Osteocyte (in vitro differentiated cells): ENCODE results near the gene ZNF385A. TPM values are rescaled to one million over a fixed set of nuclear protein-coding genes. Genes with fewer than 3 reads are reported as not detected.
"Not testable (repeated sequence)": the region's sequence is repeated elsewhere in the genome, so short reads cannot be mapped to it uniquely, and the experiment has no call there.

Experiments
- DNase-seq: peaks from one replicate; pipeline ENCODE4 v3.0.0; 2021; ENCODE audit warnings: mixed read lengths; ENCODE audit not compliant: unreplicated experiment; ENCODE audit errors: extremely low spot score
- H3K27ac Mint-ChIP-seq: one replicate; pipeline ENCODE4 v1.8.0; 2021; ENCODE audit warnings: mild to moderate bottlenecking, mixed read lengths; ENCODE audit not compliant: unreplicated experiment
- H3K27me3 Mint-ChIP-seq: one replicate; pipeline ENCODE4 v1.8.0; 2021; ENCODE audit warnings: mixed read lengths; ENCODE audit not compliant: unreplicated experiment
- H3K36me3 Mint-ChIP-seq: one replicate; pipeline ENCODE4 v1.8.0; 2021; ENCODE audit warnings: mixed read lengths; ENCODE audit not compliant: unreplicated experiment
- H3K4me1 Mint-ChIP-seq: one replicate; pipeline ENCODE4 v1.8.0; 2021; ENCODE audit warnings: mixed read lengths; ENCODE audit not compliant: unreplicated experiment
- H3K4me3 Mint-ChIP-seq: one replicate; pipeline ENCODE4 v1.8.0; 2021; ENCODE audit warnings: mild to moderate bottlenecking, moderate library complexity, mixed read lengths; ENCODE audit not compliant: unreplicated experiment
- H3K9me3 Mint-ChIP-seq: one replicate; pipeline ENCODE4 v1.8.0; 2021; ENCODE audit warnings: mixed read lengths; ENCODE audit not compliant: unreplicated experiment
- CTCF ChIP-seq: fragments of 200-600 bp; sonication (generic); IDR thresholded peaks from 2 replicates; pipeline ENCODE4 v1.5.0; 2021; ENCODE audit warnings: antibody characterized with exemption, mild to moderate bottlenecking, moderate library complexity
- total RNA-seq: library from RNA; stranded (reverse); gene quantifications from 2 replicates; pipeline ENCODE4 v1.2.1, GENCODE V29; 2021

ZNF385A gene
- total RNA-seq, 1 donor from 2014 or later, result 12.3 TPM

- DNase-seq, result no peak
- no peaks in the 10 kb centered on the region for H3K36me3 Mint-ChIP-seq
- no peak overlapping the region for H3K27ac Mint-ChIP-seq
- no peak overlapping the region for H3K4me3 Mint-ChIP-seq
- no peaks in the 10 kb centered on the region for H3K9me3 Mint-ChIP-seq
- TF ChIP-seq CTCF, result no peak
- peaks cover 22% of the 10 kb centered on the region for H3K4me1 Mint-ChIP-seq
- H3K27me3 Mint-ChIP-seq, result no peaks in the 10 kb centered on the region
Measured at GRCh38 chr12:54358191-54358944, 26.2 kb downstream of the ZNF385A start.

GRCh38 chr12:54357506-54358190 lies 26.9 kb downstream of the ZNF385A start:
- H3K27ac Mint-ChIP-seq, result no peak overlapping the region
- no peak for DNase-seq
- TF ChIP-seq CTCF, result no peak
- H3K27me3 Mint-ChIP-seq, result no peaks in the 10 kb centered on the region
- peaks cover 22% of the 10 kb centered on the region for H3K4me1 Mint-ChIP-seq
- no peaks in the 10 kb centered on the region for H3K36me3 Mint-ChIP-seq
- H3K4me3 Mint-ChIP-seq, result no peak overlapping the region
- no peaks in the 10 kb centered on the region for H3K9me3 Mint-ChIP-seq

- Mint-ChIP-seq H3K4me3 (no peak overlapping the region), H3K27ac (no peak overlapping the region), H3K9me3 (no peaks in the 10 kb centered on the region), H3K36me3 (peaks cover 1% of the 10 kb centered on the region), H3K4me1 (peaks cover 27% of the 10 kb centered on the region), H3K27me3 (no peaks in the 10 kb centered on the region)
- TF ChIP-seq CTCF, result no peak
- DNase-seq, result no peak
Measured at GRCh38 chr12:54356951-54357356, 27.6 kb downstream of the ZNF385A start.

- Mint-ChIP-seq H3K27me3 (no peaks in the 10 kb centered on the region), H3K4me3 (no peak overlapping the region), H3K9me3 (no peaks in the 10 kb centered on the region), H3K36me3 (peaks cover 8% of the 10 kb centered on the region), H3K4me1 (peaks cover 30% of the 10 kb centered on the region), H3K27ac (no peak overlapping the region)
- TF ChIP-seq CTCF, result no peak
- DNase-seq, result no peak
Measured at GRCh38 chr12:54356228-54356627, 28.3 kb downstream of the ZNF385A start.

- Mint-ChIP-seq H3K9me3 (no peaks in the 10 kb centered on the region), H3K4me3 (no peak overlapping the region), H3K27ac (no peak overlapping the region), H3K27me3 (no peaks in the 10 kb centered on the region), H3K4me1 (peaks cover 22% of the 10 kb centered on the region), H3K36me3 (peaks cover 18% of the 10 kb centered on the region)
- DNase-seq, result no peak
- no peak for TF ChIP-seq CTCF
Measured at GRCh38 chr12:54355104-54355815, 29.3 kb downstream of the ZNF385A start.

GRCh38 chr12:54354271-54354670 lies 30.3 kb downstream of the ZNF385A start:
- H3K4me1 Mint-ChIP-seq, result peaks cover 20% of the 10 kb centered on the region
- not testable (repeated sequence) for DNase-seq, H3K27me3 Mint-ChIP-seq, H3K27ac Mint-ChIP-seq, H3K4me3 Mint-ChIP-seq, H3K9me3 Mint-ChIP-seq
- H3K36me3 Mint-ChIP-seq, result peaks cover 25% of the 10 kb centered on the region
